Left cardiac atrium (tissue), 4 donors: Measurements from ENCODE around the gene ZNF654. TPM values are rescaled to one million over a fixed set of nuclear protein-coding genes. Genes with fewer than 3 reads are reported as not detected.

ENCODE experiments used
- ATAC-seq, 2 donors: fragments of 200-7000 bp; cut with Tn5 transposase; one replicate each; pipeline ENCODE4 v1.9.1; 2020; ENCODE audit warnings: mild to moderate bottlenecking in 2 of 2, moderate library complexity in 2 of 2
- DNase-seq: peaks from one replicate; pipeline ENCODE4 v3.0.0-alpha.2; 2020
- intact Hi-C, 2 donors: fragments of 100-400 bp; cut with DNase I; formaldehyde crosslinking; loops; one replicate each; pipeline versions ENCODE4 v1.14.1 to v1.15.1; 2022 to 2023
- total RNA-seq, 2 donors: library from RNA; stranded (reverse); fragmentation: NEBNext Ultra II Directional; extraction: Animal tissue kit (Norgen Biotek cat#: 25700); gene quantifications; one replicate each; pipeline ENCODE4 v1.2.1, GENCODE V29; 2021
- donor health status: DM: no; HTN: yes; CAD: no.
- donor health status: DM: no; HTN: yes; CAD: no; lungs with severe emphysema.
- donor health status: DM: yes; HTN: yes; CAD: no.
- donor health status: Dilated cardiomyopathy.

The ZNF654 gene
- total RNA-seq, 2 donors from 2014 or later, result 10.4 to 11.4 TPM

GRCh38 chr3:88057630-88058305, 1.3 kb upstream of the ZNF654 start:
- intact Hi-C loops, result loop anchor here in 1 of 2 donors (5.0 kb wide), 1 partner anchor 55 kb away; no protein-coding TSS in a partner anchor
- no peak for DNase-seq
- no peak for ATAC-seq

GRCh38 chr3:88058306-88058580, 812 bp upstream of the ZNF654 start:
- DNase-seq (no peak), ATAC-seq (no peak)
- intact Hi-C loops, result loop anchor here in 1 of 2 donors (5.0 kb wide), 1 partner anchor 54 kb away; no protein-coding TSS in a partner anchor

GRCh38 chr3:88059380-88060170, 520 bp downstream of the ZNF654 start:
- DNase-seq (no peak), ATAC-seq (peak; percentile 1 to 10)
- intact Hi-C loops, result loop anchor here in 1 of 2 donors (5.0 kb wide), 1 partner anchor 53 kb away; no protein-coding TSS in a partner anchor

GRCh38 chr3:88061746-88062145, 2.7 kb downstream of the ZNF654 start:
- no peak for DNase-seq

GRCh38 chr3:88075072-88075471, 16.0 kb downstream of the ZNF654 start:
- DNase-seq (no peak), ATAC-seq (no peak)
- intact Hi-C loops, result no loop called here

More at GRCh38 chr3:88061746-88062145, 2.7 kb downstream of the ZNF654 start:
- intact Hi-C loops, result no loop called here
- no peak for ATAC-seq

GRCh38 chr3:88075497-88075896, 16.4 kb downstream of the ZNF654 start:
- ATAC-seq (no peak), DNase-seq (no peak)
- intact Hi-C loops, result no loop called here

- DNase-seq (no peak), ATAC-seq (no peak)
- intact Hi-C loops, result no loop called here
These were observed 17.7 kb downstream of the ZNF654 start for GRCh38 chr3:88076712-88077111.

- ATAC-seq, result no peak
- intact Hi-C loops, result no loop called here
- no peak for DNase-seq
These were observed 19.9 kb downstream of the ZNF654 start for GRCh38 chr3:88078932-88079331.

- no peak for ATAC-seq
- intact Hi-C loops, result no loop called here
- DNase-seq, result no peak
These were observed 23.8 kb downstream of the ZNF654 start for GRCh38 chr3:88082854-88083253.

- intact Hi-C loops, result no loop called here
- DNase-seq (no peak), ATAC-seq (no peak)
These were observed 25.0 kb downstream of the ZNF654 start for GRCh38 chr3:88084097-88084501.

GRCh38 chr3:88090681-88091080, 31.6 kb downstream of the ZNF654 start:
- DNase-seq (no peak), ATAC-seq (no peak)
- intact Hi-C loops, result no loop called here

- DNase-seq, result no peak
- no peak for ATAC-seq
- intact Hi-C loops, result no loop called here
These were observed 33.2 kb downstream of the ZNF654 start for GRCh38 chr3:88092270-88092669.

- intact Hi-C loops, result no loop called here
- ATAC-seq (no peak), DNase-seq (no peak)
These were observed 34.2 kb downstream of the ZNF654 start for GRCh38 chr3:88093266-88093665.

- DNase-seq, result no peak
- intact Hi-C loops, result no loop called here
- no peak for ATAC-seq
These were observed 42.1 kb downstream of the ZNF654 start for GRCh38 chr3:88101142-88101541.

GRCh38 chr3:88105325-88105724, 46.3 kb downstream of the ZNF654 start:
- no peak for DNase-seq
- intact Hi-C loops, result no loop called here
- peak in 1 of 2 donors; percentile 16 for ATAC-seq

- ATAC-seq, result no peak
- DNase-seq, result no peak
- intact Hi-C loops, result loop anchor here in 1 of 2 donors (5.0 kb wide), 2 partner anchors 55 to 760 kb away; partner anchors contain the start of genes CGGBP1 and ZNF654
These were observed 53.2 kb downstream of the ZNF654 start for GRCh38 chr3:88112289-88112688.

- peak; percentile 86 to 90 for ATAC-seq
- intact Hi-C loops, result loop anchor here in 1 of 2 donors (5.0 kb wide), 2 partner anchors 56 to 761 kb away; partner anchors contain the start of genes CGGBP1 and ZNF654
- DNase-seq, result peak; percentile 23
These were observed 54.5 kb downstream of the ZNF654 start for GRCh38 chr3:88113311-88114162.

GRCh38 chr3:88114878-88115549, 56.0 kb downstream of the ZNF654 start:
- ATAC-seq (no peak), DNase-seq (no peak)
- intact Hi-C loops, result loop anchor here in 1 of 2 donors (5.0 kb wide), 2 partner anchors 58 to 763 kb away; partner anchors contain the start of genes CGGBP1 and ZNF654

- intact Hi-C loops, result no loop called here
- DNase-seq (no peak), ATAC-seq (no peak)
These were observed 58.6 kb downstream of the ZNF654 start for GRCh38 chr3:88117683-88118082.
